K562 (cell line): ENCODE measurements around the gene LCN12.

Experiments used
- CEBPB ChIP-seq: fragments of 450-650 bp; IDR thresholded peaks from 2 replicates; pipeline ENCODE4 v1.6.1; 2016; ENCODE audit warnings: missing genetic modification characterization, missing compliant biosample characterization
- NFIX ChIP-seq: fragments of 250-450 bp; sonication (Bioruptor Pico); IDR thresholded peaks from 2 replicates; pipeline ENCODE4 v1.4.0; 2020; ENCODE audit warnings: low read depth, mild to moderate bottlenecking, moderate library complexity
- PTBP1 ChIP-seq: fragments of 200-400 bp; formaldehyde crosslinking; IDR thresholded peaks from 2 replicates; pipeline ENCODE4 v1.6.1; 2017; ENCODE audit warnings: low read depth, low read length
- SP1 ChIP-seq: sonication (generic); formaldehyde crosslinking; IDR thresholded peaks from 2 replicates; pipeline ENCODE4 v1.8.1; 2022; ENCODE audit warnings: mild to moderate bottlenecking, missing genetic modification reagents
- TEAD2 ChIP-seq: fragments of 450-650 bp; IDR thresholded peaks from 2 replicates; pipeline ENCODE4 v1.6.1; 2016; ENCODE audit warnings: missing genetic modification characterization, control low read depth, missing compliant biosample characterization
- ZNF408 ChIP-seq: fragments of 250-450 bp; sonication (Bioruptor Pico); IDR thresholded peaks from 2 replicates; pipeline ENCODE4 v1.4.0; 2020; ENCODE audit warnings: low read depth, mild to moderate bottlenecking, moderate library complexity
- TF ChIP-seq, protein P1 (sequence below), 3 experiments: IDR thresholded peaks in 2 of 3; conservative IDR thresholded peaks in 1 of 3; 2 replicates each; pipeline ENCODE4 v1.5.1; 2011 to 2012; ENCODE audit warnings: low read length in 3 of 3, mild to moderate bottlenecking in 3 of 3, control low read depth in 2 of 3, improper control_type of control experiment in 1 of 3, inconsistent platforms in 1 of 3, low read depth in 1 of 3, mixed read lengths in 1 of 3, moderate library complexity in 1 of 3; ENCODE audit not compliant: insufficient read depth in 2 of 3
- TF ChIP-seq, protein P2 (sequence below): fragments of 450-650 bp; formaldehyde crosslinking; IDR thresholded peaks from 2 replicates; pipeline ENCODE4 v1.4.0; 2020; ENCODE audit warnings: mild to moderate bottlenecking, moderate library complexity

DNA sequence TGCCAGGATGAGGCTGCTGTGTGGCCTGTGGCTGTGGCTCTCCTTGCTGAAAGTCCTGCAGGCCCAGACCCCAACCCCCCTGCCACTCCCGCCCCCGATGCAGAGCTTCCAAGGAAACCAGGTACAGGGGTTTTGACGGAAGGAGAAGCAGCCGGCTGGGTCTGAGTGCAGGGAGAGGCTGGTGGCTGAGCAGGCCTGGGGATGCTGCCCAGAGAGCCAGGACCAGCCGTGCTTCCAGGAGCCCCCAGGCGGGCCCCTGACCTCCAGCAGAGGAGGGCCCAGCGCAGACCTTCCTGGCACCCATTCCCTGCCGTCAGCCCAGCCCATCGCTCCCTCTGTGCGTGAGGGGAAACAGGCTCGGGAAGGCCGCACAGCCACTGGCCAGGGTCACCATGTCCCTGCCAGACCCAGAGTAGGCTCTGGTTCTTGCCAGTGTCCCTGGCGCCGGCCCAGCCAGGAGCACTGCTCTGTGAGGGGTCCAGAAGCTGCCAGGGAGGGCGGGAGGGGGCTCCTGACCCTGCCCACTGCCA, 313 bp downstream of the LCN12 start:
- TF ChIP-seq ZNF408 (CRISPR knock-in tag) (no peak), NFIX (CRISPR knock-in tag) (no peak), PTBP1 (no peak), CEBPB (tag) (no peak), TEAD2 (tag) (no peak), SP1 (CRISPR knock-in tag) (no peak)
- TF ChIP-seq, protein P1, sequence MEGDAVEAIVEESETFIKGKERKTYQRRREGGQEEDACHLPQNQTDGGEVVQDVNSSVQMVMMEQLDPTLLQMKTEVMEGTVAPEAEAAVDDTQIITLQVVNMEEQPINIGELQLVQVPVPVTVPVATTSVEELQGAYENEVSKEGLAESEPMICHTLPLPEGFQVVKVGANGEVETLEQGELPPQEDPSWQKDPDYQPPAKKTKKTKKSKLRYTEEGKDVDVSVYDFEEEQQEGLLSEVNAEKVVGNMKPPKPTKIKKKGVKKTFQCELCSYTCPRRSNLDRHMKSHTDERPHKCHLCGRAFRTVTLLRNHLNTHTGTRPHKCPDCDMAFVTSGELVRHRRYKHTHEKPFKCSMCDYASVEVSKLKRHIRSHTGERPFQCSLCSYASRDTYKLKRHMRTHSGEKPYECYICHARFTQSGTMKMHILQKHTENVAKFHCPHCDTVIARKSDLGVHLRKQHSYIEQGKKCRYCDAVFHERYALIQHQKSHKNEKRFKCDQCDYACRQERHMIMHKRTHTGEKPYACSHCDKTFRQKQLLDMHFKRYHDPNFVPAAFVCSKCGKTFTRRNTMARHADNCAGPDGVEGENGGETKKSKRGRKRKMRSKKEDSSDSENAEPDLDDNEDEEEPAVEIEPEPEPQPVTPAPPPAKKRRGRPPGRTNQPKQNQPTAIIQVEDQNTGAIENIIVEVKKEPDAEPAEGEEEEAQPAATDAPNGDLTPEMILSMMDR (IDR thresholded peaks at IDR 0.05 in 2 of 3, conservative IDR thresholded peaks at IDR 0.05 in 1 of 3; ENCODE audit: insufficient read depth in 2 of 3, low read depth in 1 of 3, low read length in 3 of 3), result no peak
- TF ChIP-seq, protein P2, sequence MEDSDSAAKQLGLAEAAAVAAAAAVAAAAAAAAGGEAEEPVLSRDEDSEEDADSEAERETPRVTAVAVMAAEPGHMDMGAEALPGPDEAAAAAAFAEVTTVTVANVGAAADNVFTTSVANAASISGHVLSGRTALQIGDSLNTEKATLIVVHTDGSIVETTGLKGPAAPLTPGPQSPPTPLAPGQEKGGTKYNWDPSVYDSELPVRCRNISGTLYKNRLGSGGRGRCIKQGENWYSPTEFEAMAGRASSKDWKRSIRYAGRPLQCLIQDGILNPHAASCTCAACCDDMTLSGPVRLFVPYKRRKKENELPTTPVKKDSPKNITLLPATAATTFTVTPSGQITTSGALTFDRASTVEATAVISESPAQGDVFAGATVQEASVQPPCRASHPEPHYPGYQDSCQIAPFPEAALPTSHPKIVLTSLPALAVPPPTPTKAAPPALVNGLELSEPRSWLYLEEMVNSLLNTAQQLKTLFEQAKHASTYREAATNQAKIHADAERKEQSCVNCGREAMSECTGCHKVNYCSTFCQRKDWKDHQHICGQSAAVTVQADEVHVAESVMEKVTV, result no peak
